ENCODE measurements around the gene TRIM50. TPM values are rescaled to one million over a fixed set of nuclear protein-coding genes. Genes with fewer than 3 reads are reported as not detected.
A peak's percentile ranks its signal among the peaks of the same experiment; 100 is the strongest.
"Not testable (repeated sequence)": the region's sequence is repeated elsewhere in the genome, so short reads cannot be mapped to it uniquely, and the experiment has no call there.

Gene TRIM50
- total RNA-seq, 1 experiment from 2014 or later = not detected

DNA sequence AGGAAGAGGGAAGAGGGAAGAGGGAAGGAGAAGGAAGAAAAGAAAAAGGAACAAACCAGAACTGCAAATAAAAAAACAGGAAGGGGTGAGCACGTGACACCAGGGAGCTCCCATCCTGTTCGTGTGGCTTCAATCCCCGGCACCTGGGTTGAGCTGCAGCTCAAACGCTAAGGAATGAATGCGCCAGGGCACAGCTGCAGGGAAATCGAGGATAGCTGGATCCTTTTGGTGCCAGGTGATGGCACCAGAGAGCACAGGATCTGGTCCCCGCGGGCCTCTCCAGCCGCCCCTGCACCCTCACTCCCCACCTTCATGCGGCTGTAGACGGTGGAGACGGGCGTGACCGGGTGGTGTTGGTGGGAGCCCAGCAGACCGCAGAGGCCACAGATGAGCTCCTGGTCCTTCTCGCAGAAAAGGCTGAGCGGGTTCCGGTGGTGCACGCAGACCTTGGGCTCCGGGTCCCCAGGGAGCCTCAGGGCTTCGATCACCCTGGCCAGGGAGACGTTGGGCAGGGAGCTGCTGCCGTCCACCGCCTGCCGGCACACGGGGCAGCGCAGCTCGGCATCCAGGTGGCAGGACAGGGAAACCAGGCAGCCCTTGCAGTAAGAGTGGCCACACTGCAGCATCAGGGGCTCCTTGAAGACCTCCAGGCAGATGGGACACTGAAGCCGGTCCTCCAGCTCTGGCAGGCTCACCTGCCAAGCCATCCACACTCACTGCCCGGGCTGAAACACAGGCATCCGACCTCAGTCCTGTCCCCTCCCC, 3.6 kb downstream of the TRIM50 start:
- POLR2A ChIA-PET; BruUV-seq (replicated peaks); H3K27me3 ChIP-seq (ENCODE audit: control insufficient read depth, insufficient read depth, low read length); H3K36me3 ChIP-seq (ENCODE audit: control insufficient read depth, insufficient read depth, low read length); in situ Hi-C loops (cut with HindIII; ENCODE audit: low pct_unique_long_range_greater_than_20kb, low sequenced_read_pairs); H3K27ac ChIP-seq (ENCODE audit: low read length); DNase-seq (ENCODE audit: low read depth, low spot score); H3K4me1 ChIP-seq (ENCODE audit: control insufficient read depth, insufficient read depth, low read length); H3K9me3 ChIP-seq (ENCODE audit: control insufficient read depth, insufficient read depth, low read depth, low read length): not testable (repeated sequence)
- ATAC-seq = peak; percentile 85
- CTCF ChIA-PET = interaction anchor here (0.6 to 1.0 kb wide), 5 partner anchors 10 to 127 kb away, joined by 3 to 10 read pairs (median 3); no protein-coding TSS in a partner anchor
- intact Hi-C loops (cut with micrococcal nuclease; ENCODE audit: unreplicated experiment) = loop anchor here (5.0 kb wide), 1 partner anchor 113 kb away; no protein-coding TSS in a partner anchor
- H3K4me3 ChIP-seq (ENCODE audit: low read depth in 2 of 2, low read length in 2 of 2) = peak overlapping the region in 1 of 2 experiments; percentile 4; a peak in 1 of 4 replicates
- TF ChIP-seq, protein P1, sequence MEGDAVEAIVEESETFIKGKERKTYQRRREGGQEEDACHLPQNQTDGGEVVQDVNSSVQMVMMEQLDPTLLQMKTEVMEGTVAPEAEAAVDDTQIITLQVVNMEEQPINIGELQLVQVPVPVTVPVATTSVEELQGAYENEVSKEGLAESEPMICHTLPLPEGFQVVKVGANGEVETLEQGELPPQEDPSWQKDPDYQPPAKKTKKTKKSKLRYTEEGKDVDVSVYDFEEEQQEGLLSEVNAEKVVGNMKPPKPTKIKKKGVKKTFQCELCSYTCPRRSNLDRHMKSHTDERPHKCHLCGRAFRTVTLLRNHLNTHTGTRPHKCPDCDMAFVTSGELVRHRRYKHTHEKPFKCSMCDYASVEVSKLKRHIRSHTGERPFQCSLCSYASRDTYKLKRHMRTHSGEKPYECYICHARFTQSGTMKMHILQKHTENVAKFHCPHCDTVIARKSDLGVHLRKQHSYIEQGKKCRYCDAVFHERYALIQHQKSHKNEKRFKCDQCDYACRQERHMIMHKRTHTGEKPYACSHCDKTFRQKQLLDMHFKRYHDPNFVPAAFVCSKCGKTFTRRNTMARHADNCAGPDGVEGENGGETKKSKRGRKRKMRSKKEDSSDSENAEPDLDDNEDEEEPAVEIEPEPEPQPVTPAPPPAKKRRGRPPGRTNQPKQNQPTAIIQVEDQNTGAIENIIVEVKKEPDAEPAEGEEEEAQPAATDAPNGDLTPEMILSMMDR (IDR thresholded peaks at IDR 0.05) = peak; percentile 84

DNA sequence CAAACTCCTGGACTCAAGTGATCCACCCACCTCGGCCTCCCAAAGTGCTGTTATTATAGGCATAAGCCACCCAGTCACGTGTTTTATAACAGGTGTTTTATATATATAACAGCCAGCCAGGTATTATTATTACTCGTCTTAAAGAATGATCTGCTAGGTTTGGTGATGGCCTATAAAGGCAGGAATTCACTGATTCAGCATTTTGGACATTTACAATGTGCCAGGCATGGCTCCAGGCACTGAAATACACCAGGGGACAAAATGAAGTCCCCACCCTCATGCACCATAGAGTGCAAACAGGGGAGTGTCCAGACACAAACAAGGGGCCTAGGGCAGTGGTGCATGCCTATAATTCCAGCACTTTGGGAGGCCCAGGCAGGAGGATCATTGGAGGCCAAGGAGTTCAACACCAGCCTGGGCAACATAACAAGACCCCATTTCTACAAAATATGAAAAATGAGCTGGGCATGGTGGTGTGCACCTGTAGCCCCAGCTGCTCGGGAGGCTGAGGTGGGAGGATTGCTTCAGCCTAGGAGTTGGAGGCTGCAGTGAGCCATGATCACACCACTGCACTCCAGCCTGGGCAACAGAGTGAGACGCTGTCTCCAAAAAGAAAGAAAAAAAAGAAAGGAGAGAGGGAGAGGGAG, 4.3 kb downstream of the TRIM50 start:
- POLR2A ChIA-PET; H3K9me3 ChIP-seq (ENCODE audit: control insufficient read depth, insufficient read depth, low read depth, low read length): not testable (repeated sequence)
- intact Hi-C loops (cut with micrococcal nuclease; ENCODE audit: unreplicated experiment) = loop anchor here (5.0 kb wide), 1 partner anchor 114 kb away; no protein-coding TSS in a partner anchor

DNA sequence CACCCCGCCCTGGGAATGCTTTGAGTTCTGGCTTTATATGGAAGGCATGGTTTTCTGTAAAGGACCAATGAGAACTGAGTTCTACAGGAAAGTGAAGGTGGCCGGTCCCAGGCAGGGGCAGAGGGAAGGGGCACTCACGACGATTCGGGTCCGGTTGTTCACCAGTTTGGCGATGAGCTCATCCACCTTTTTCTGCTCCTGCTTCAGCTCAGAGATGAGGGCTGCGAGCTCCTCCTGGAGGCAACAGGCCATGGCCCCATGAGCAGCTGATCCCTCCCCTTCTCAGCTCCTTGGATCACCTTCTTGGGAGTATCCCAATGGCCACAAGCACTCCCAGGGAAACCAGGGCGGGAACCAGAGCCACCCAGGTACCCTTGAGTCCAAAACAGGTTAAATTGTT, 7.9 kb downstream of the TRIM50 start:
- H3K27me3 ChIP-seq (ENCODE audit: control insufficient read depth, insufficient read depth, low read length); in situ Hi-C loops (cut with HindIII; ENCODE audit: low pct_unique_long_range_greater_than_20kb, low sequenced_read_pairs); H3K4me3 ChIP-seq (ENCODE audit: low read depth in 2 of 2, low read length in 2 of 2); H3K27ac ChIP-seq (ENCODE audit: low read length); H3K9me3 ChIP-seq (ENCODE audit: control insufficient read depth, insufficient read depth, low read depth, low read length); DNase-seq (ENCODE audit: low read depth, low spot score); BruUV-seq (replicated peaks); POLR2A ChIA-PET; H3K36me3 ChIP-seq (ENCODE audit: control insufficient read depth, insufficient read depth, low read length); CTCF ChIA-PET; H3K4me1 ChIP-seq (ENCODE audit: control insufficient read depth, insufficient read depth, low read length); ATAC-seq: not testable (repeated sequence)
- intact Hi-C loops (cut with micrococcal nuclease; ENCODE audit: unreplicated experiment) = loop anchor here (5.0 kb wide), 1 partner anchor 117 kb away; no protein-coding TSS in a partner anchor

More for the DNA sequence above, 4.3 kb downstream of the TRIM50 start:
- H3K4me1 ChIP-seq (ENCODE audit: control insufficient read depth, insufficient read depth, low read length); DNase-seq (ENCODE audit: low read depth, low spot score); H3K27me3 ChIP-seq (ENCODE audit: control insufficient read depth, insufficient read depth, low read length); ATAC-seq; H3K36me3 ChIP-seq (ENCODE audit: control insufficient read depth, insufficient read depth, low read length); BruUV-seq (replicated peaks); in situ Hi-C loops (cut with HindIII; ENCODE audit: low pct_unique_long_range_greater_than_20kb, low sequenced_read_pairs); H3K27ac ChIP-seq (ENCODE audit: low read length): not testable (repeated sequence)
- CTCF ChIA-PET = interaction anchor here (0.6 to 1.0 kb wide), 4 partner anchors 10 to 128 kb away, joined by 3 to 10 read pairs (median 3); no protein-coding TSS in a partner anchor
- peak overlapping the region in 1 of 2 experiments; percentile 4; a peak in 1 of 4 replicates for H3K4me3 ChIP-seq (ENCODE audit: low read depth in 2 of 2, low read length in 2 of 2)

DNA sequence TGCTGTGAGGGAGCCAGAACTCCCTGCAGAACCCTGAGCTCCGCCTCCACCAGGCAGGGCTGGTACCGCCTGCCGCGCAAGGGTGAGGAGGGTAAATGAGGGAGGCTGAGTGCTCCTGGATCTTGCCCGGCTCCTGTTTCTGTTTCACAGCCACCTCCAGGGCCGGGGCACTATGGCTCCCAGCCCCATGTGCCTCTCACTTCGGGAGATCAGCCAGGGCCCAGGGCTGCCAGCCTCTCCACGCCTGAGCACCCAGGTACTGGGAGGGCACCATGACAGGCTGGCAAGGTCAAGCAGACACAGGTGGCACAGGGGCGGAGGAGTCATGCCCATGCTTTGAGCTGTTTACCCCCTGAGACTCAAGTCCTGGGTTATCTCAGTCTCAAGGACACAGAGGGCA, 8.3 kb downstream of the TRIM50 start:
- POLR2A ChIA-PET; H3K4me1 ChIP-seq (ENCODE audit: control insufficient read depth, insufficient read depth, low read length); BruUV-seq (replicated peaks); intact Hi-C loops (cut with micrococcal nuclease; ENCODE audit: unreplicated experiment); DNase-seq (ENCODE audit: low read depth, low spot score); ATAC-seq; H3K27me3 ChIP-seq (ENCODE audit: control insufficient read depth, insufficient read depth, low read length); H3K36me3 ChIP-seq (ENCODE audit: control insufficient read depth, insufficient read depth, low read length); H3K9me3 ChIP-seq (ENCODE audit: control insufficient read depth, insufficient read depth, low read depth, low read length); H3K27ac ChIP-seq (ENCODE audit: low read length); in situ Hi-C loops (cut with HindIII; ENCODE audit: low pct_unique_long_range_greater_than_20kb, low sequenced_read_pairs); H3K4me3 ChIP-seq (ENCODE audit: low read depth in 2 of 2, low read length in 2 of 2); CTCF ChIA-PET: not testable (repeated sequence)

DNA sequence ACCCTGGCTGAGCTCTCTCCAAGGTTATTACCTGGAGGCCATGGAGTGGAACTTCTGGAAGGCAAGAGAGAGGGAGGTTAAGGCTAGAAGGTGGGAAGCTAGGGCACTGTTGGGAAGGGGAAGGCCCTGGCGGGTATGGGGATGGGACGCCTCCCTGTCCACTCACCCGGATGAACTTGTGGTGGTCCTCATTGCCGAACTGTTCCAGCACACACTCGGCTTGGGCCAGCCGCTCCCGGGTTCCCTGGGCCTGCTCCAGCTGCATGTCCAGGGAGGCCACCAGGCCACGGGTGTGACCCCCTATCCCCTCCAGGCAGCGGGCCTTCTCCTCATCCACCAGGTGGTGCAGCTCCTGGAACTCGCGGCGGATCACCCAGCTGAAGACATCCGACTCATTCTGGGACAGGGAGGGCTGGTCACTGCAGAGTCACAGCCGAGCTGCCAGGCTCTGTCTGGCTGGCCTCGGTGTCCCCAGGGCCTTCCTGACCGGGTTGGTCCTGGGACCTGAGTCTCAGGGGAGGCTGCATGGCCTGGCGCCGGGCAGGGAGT, 9.2 kb downstream of the TRIM50 start:
- intact Hi-C loops (cut with micrococcal nuclease; ENCODE audit: unreplicated experiment); BruUV-seq (replicated peaks); H3K27ac ChIP-seq (ENCODE audit: low read length); H3K9me3 ChIP-seq (ENCODE audit: control insufficient read depth, insufficient read depth, low read depth, low read length); in situ Hi-C loops (cut with HindIII; ENCODE audit: low pct_unique_long_range_greater_than_20kb, low sequenced_read_pairs); H3K27me3 ChIP-seq (ENCODE audit: control insufficient read depth, insufficient read depth, low read length); H3K4me3 ChIP-seq (ENCODE audit: low read depth in 2 of 2, low read length in 2 of 2); CTCF ChIA-PET; H3K4me1 ChIP-seq (ENCODE audit: control insufficient read depth, insufficient read depth, low read length); H3K36me3 ChIP-seq (ENCODE audit: control insufficient read depth, insufficient read depth, low read length); DNase-seq (ENCODE audit: low read depth, low spot score): not testable (repeated sequence)
- POLR2A ChIA-PET = interaction anchor here (0.6 kb wide), 1 partner anchor 895 kb away, joined by 4 read pairs; no protein-coding TSS in a partner anchor
- ATAC-seq = 0 out of 2 replicates have a peak, but pooled peaks have one; percentile 32
